ENCODE results near the gene MACF1. TPM values are rescaled to one million over a fixed set of nuclear protein-coding genes. Genes with fewer than 3 reads are reported as not detected.

Gene MACF1
- total RNA-seq, 2 experiments from 2014 or later = 248 to 252 TPM

- TF ChIP-seq CTCF (IDR thresholded peaks at IDR 0.05) = no peak
- no peaks in the 10 kb centered on the region for H3K4me1 ChIP-seq (ENCODE audit: insufficient read depth, low read length)
- no peaks in the 10 kb centered on the region for H3K27me3 Mint-ChIP-seq
- ChIA-PET POLR2A (no interaction called here), CTCF (interaction anchor here (1.0 to 1.2 kb wide), 2 partner anchors 31 kb away, joined by 3 to 7 read pairs; no protein-coding TSS in a partner anchor)
- DNase-seq = no peak
- no peak overlapping the region for H3K4me3 Mint-ChIP-seq
- peaks cover 81% of the 10 kb centered on the region for H3K36me3 Mint-ChIP-seq (ENCODE audit: low read depth)
- no peak for ATAC-seq (ENCODE audit: poor library complexity)
- H3K9me3 ChIP-seq (ENCODE audit: control insufficient read depth in 1 of 2, insufficient read depth in 1 of 2, low read length in 2 of 2) = no peaks in the 10 kb centered on the region
- no peak overlapping the region for H3K27ac Mint-ChIP-seq
- no peaks in the 10 kb centered on the region for H3K27me3 ChIP-seq (ENCODE audit: control insufficient read depth in 1 of 2, insufficient read depth in 2 of 2, low read length in 2 of 2)
- no peaks in the 10 kb centered on the region for H3K4me1 Mint-ChIP-seq (ENCODE audit: low read depth)
- no peak overlapping the region for H3K4me3 ChIP-seq (ENCODE audit: low read length)
- no peak overlapping the region for H3K27ac ChIP-seq (ENCODE audit: low read depth in 1 of 2, low read length in 2 of 2)
- peaks cover 77% of the 10 kb centered on the region for H3K36me3 ChIP-seq (ENCODE audit: insufficient read depth, low read length)
- intact Hi-C loops (cut with DNase I, micrococcal nuclease) = no loop called here
- H3K9me3 Mint-ChIP-seq = no peaks in the 10 kb centered on the region
These were observed 175.5 kb downstream of the MACF1 start for GRCh38 chr1:39380036-39380435.

GRCh38 chr1:39381839-39382238, 177.3 kb downstream of the MACF1 start:
- H3K36me3 ChIP-seq (ENCODE audit: insufficient read depth, low read length) = peaks cover 82% of the 10 kb centered on the region
- ChIA-PET POLR2A (no interaction called here), CTCF (no interaction called here)

GRCh38 chr1:39384305-39384704, 179.8 kb downstream of the MACF1 start:
- H3K4me3 Mint-ChIP-seq = no peak overlapping the region
- peaks cover 91% of the 10 kb centered on the region for H3K36me3 Mint-ChIP-seq (ENCODE audit: low read depth)
- no peak for DNase-seq
- H3K27ac Mint-ChIP-seq = no peak overlapping the region
- POLR2A ChIA-PET = no interaction called here
- Histone ChIP-seq H3K9me3 (ENCODE audit: control insufficient read depth in 1 of 2, insufficient read depth in 1 of 2, low read length in 2 of 2) (no peaks in the 10 kb centered on the region), H3K36me3 (ENCODE audit: insufficient read depth, low read length) (peaks cover 83% of the 10 kb centered on the region), H3K4me1 (ENCODE audit: insufficient read depth, low read length) (no peaks in the 10 kb centered on the region), H3K27me3 (ENCODE audit: control insufficient read depth in 1 of 2, insufficient read depth in 2 of 2, low read length in 2 of 2) (no peaks in the 10 kb centered on the region), H3K27ac (ENCODE audit: low read depth in 1 of 2, low read length in 2 of 2) (no peak overlapping the region), H3K4me3 (ENCODE audit: low read length) (no peak overlapping the region)
- no peak for ATAC-seq (ENCODE audit: poor library complexity)
- CTCF ChIA-PET = interaction anchor here (0.9 to 5.5 kb wide), 3 partner anchors 11 to 27 kb away, joined by 3 to 22 read pairs (median 3); no protein-coding TSS in a partner anchor
- TF ChIP-seq CTCF (IDR thresholded peaks at IDR 0.05) = no peak
- H3K9me3 Mint-ChIP-seq = no peaks in the 10 kb centered on the region
- H3K27me3 Mint-ChIP-seq = no peaks in the 10 kb centered on the region
- H3K4me1 Mint-ChIP-seq (ENCODE audit: low read depth) = peaks cover 4% of the 10 kb centered on the region
- intact Hi-C loops (cut with DNase I, micrococcal nuclease) = no loop called here

More at GRCh38 chr1:39381839-39382238, 177.3 kb downstream of the MACF1 start:
- Mint-ChIP-seq H3K27ac (no peak overlapping the region), H3K4me1 (ENCODE audit: low read depth) (no peaks in the 10 kb centered on the region), H3K27me3 (no peaks in the 10 kb centered on the region), H3K36me3 (ENCODE audit: low read depth) (peaks cover 87% of the 10 kb centered on the region), H3K9me3 (no peaks in the 10 kb centered on the region), H3K4me3 (no peak overlapping the region)
- Histone ChIP-seq H3K27me3 (ENCODE audit: control insufficient read depth in 1 of 2, insufficient read depth in 2 of 2, low read length in 2 of 2) (no peaks in the 10 kb centered on the region), H3K4me1 (ENCODE audit: insufficient read depth, low read length) (no peaks in the 10 kb centered on the region), H3K27ac (ENCODE audit: low read depth in 1 of 2, low read length in 2 of 2) (no peak overlapping the region), H3K4me3 (ENCODE audit: low read length) (no peak overlapping the region), H3K9me3 (ENCODE audit: control insufficient read depth in 1 of 2, insufficient read depth in 1 of 2, low read length in 2 of 2) (no peaks in the 10 kb centered on the region)
- no peak for DNase-seq
- no peak for ATAC-seq (ENCODE audit: poor library complexity)
- no peak for TF ChIP-seq CTCF (IDR thresholded peaks at IDR 0.05)
- intact Hi-C loops (cut with DNase I, micrococcal nuclease) = no loop called here
